CD4-positive, alpha-beta T cell treated with Interleukin-17A for 4 hours (primary cell): ENCODE measurements around the gene GPC1.
A peak's percentile ranks its signal among the peaks of the same experiment; 100 is the strongest.

ENCODE experiments used
- DNase-seq: peaks from one replicate; pipeline ENCODE4 v3.0.0-alpha.2; 2020; ENCODE audit warnings: mixed read lengths

The GPC1 gene

GRCh38 chr2:240443891-240444301, 8.4 kb downstream of the GPC1 start:
- DNase-seq = no peak

- DNase-seq = no peak
These were observed 9.0 kb downstream of the GPC1 start for GRCh38 chr2:240444464-240444863.

DNA sequence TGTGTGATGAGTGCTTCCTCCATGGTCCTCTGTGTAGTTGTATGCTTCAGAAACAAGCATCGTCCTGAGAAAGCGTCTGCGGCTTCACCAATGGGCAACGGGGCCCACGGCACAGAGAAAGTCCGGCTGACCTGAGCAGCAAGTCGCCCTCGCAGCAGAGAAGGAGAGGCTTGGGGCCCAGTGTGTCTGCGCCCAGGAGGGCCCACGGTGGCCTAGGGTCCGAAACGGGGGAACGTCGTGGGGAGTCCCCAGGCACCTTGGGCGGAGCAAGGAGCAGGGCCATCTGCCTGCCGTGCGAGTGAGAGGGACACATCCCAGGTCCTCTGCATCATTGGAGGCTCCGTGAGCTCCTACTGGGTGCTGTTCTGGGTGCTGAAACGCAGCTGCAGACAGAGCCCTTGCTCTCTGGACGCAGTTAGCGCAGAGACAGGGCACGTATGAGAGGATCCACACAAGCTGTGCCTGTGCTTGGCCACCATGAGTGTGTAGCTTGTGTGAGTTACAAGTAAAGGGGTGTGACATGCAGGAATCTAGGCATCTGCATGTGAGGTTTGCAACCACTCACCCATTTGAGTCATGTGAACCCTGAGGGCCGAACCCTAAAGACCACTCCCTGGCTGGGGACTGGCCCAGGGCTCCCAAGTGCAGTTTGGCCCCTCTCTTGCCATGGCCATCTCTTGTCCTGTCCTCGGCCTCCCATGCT, 10.6 kb downstream of the GPC1 start:
- no peak for DNase-seq

- DNase-seq = no peak
These were observed 11.3 kb downstream of the GPC1 start for GRCh38 chr2:240446664-240447175.

DNA sequence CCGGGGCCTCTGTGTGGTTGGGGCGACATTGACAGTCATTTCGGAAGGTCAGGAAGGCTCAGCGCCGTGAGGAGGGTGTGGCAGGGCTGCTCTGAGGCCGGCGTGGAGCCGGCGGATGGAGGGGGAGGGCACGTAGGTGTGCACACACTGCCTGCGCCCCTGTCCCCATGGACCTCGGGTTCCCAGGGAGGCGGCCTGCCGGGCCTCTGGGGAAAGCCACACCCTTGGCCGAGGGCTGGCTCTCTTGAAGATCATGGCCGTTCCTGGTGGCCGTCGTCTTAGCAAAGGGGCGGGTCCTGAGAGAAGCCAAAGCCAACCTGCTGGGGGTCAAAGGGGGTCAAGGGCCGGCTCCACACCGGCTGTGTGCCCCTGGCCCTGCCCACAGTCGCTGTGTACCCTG, 11.9 kb downstream of the GPC1 start:
- DNase-seq = no peak

- DNase-seq = no peak
These were observed 12.5 kb downstream of the GPC1 start for GRCh38 chr2:240447934-240448333.

GRCh38 chr2:240448387-240449274, 13.2 kb downstream of the GPC1 start:
- DNase-seq = no peak

GRCh38 chr2:240449764-240450531, 14.5 kb downstream of the GPC1 start:
- DNase-seq = no peak

- DNase-seq = no peak
These were observed 15.2 kb downstream of the GPC1 start for GRCh38 chr2:240450532-240451107.

GRCh38 chr2:240451108-240451611, 15.7 kb downstream of the GPC1 start:
- DNase-seq = no peak

GRCh38 chr2:240451791-240452461, 16.5 kb downstream of the GPC1 start:
- no peak for DNase-seq

DNA sequence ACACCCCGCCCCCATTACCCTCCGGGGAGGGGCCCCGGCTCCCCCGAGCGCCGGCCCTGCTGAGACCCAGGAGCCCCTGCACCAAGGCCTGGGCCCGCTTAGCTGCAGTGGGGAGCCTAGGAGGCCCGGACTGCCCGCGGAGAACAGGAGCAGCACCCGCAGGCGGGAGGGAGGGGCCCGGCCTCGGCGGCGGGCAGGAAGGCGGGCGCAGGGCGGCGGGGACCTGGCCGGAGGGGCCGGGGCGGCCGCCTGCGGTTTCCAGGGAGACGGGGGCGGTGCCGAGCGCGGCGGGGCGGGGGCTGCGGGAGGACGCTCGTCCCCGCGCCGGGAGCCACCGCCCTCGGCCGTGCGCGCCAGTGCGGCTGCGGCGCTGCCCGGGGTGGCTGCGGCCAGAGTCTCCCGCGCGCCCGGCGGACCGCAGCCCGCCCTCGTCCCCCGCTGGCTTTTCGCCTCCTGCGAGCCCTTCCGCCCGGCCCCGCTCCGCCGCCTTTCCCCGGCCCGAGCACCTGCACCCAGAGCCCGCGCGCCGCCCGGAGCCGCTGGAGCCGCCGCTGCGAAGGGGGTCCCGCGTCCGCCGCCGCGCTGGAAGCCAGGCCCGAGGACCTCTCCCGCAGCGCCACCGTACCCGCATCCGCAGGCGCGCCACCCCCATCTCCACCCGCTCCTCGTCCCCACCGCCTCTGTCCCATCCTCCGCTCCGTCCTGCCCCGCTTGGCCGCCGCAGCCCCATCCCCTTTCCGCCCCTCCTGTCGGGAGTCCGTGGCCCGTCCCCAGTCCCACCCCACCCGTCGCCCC, 17.2 kb downstream of the GPC1 start:
- DNase-seq = peak; percentile 24

DNA sequence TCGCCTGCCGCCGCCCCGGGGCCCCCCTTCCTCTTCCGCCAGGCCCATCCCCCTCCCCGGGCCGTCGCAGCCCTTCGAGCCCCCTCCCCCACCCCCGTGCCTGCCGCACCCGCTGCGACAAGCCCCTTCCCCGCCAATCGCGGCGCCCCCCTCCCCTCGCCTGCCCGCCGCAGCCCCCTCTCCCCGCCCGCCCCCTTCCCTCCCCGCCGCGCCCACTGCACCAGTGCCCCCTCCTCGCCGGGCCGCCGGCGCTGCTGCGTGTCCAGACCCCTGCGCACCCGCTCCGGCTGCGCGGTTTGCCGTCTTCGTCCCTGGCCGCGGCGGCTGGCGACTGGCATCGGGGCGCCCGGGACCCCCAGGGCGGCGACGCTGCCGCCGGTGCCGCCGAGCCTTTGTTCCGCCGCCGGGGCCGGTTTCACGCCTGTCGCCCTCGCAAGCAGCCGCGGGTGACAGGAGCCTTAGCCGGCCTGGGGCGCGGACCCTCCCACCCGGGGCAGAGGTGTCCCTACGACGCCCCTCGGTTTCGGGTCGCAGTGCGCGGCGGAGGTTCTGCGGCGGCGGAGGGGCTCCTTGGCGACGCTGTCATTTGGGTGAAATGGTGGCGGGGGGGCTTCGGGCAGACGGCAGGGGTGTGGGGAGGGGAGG, 18.1 kb downstream of the GPC1 start:
- DNase-seq = no peak

DNA sequence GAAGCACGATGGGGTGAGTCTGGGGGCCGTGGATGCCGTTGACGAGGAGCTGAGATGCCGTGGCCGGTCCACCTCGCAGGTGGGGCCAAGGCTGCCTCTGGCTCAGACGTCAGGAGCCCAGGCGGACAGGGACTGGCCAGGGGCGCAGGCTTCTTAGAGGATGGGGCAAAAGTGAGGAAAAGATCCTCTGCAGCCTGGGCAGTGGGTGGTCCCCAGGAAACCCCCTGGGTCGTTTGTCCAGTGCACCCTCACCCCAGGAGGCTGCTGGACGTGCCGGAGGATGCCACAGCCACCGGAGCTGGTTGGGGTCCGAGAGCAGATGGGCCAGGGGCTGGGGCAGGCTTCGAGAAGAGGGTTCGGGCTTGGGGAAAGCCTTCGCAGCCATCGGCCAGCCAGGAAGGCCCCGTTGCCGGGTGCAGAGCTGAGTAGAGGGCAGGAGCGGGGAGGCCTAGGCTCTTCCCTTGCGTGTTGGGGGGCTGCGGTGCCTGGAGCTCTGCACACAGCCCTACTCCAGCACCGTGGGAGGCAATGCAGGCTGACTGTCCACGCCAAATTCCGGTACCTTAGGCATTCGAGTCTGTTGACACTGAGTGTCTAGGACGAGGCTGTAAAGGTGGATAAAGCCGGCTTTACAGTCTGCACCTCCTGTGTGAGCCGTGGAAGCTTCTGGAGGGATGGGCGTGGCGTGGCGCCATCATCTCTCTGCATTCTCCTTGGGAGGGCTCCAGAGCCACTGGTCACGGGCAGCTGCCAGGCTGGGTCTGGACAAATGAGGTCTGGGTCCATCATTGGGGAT, 18.8 kb downstream of the GPC1 start:
- no peak for DNase-seq

- no peak for DNase-seq
These were observed 19.8 kb downstream of the GPC1 start for GRCh38 chr2:240455272-240455646.

DNA sequence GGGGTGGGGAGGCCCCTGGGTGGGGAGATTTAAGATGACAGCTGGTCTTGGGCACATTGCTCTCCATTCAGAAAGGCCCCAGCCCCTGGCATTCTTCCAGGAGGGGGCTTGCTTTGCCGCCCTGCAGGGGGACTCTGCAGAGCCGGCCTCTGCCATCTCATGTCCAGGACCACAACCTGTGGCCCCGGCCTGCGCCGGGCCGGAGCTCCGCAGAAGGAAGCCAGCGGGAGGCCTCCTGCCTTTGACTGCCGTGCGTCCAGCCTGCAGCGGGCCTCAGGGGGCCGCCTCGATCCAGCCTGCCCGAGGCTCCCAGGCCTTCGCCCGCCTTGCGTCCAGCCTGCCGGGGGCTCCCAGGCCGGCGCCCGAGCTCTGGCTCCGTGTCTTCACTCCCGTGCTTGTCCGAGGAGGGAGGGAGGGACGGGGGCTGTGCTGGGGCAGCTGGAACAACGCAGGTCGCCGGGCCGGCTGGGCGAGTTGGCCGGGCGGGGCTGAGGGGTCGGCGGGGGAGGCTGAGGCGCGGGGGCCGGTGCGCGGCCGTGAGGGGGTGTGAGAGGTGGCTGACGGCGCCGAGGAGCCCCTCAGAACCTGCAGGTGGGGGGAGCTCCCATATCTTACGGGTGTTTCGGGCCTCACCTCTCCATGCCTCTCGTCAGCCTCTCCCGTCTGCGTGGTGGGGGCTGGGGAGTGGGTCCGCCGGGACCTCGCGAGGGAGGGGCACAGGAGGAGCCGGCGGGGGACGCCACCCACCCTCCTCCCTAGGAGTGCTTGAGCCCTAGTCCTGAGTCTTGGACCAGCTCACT, 20.4 kb downstream of the GPC1 start:
- DNase-seq = no peak

DNA sequence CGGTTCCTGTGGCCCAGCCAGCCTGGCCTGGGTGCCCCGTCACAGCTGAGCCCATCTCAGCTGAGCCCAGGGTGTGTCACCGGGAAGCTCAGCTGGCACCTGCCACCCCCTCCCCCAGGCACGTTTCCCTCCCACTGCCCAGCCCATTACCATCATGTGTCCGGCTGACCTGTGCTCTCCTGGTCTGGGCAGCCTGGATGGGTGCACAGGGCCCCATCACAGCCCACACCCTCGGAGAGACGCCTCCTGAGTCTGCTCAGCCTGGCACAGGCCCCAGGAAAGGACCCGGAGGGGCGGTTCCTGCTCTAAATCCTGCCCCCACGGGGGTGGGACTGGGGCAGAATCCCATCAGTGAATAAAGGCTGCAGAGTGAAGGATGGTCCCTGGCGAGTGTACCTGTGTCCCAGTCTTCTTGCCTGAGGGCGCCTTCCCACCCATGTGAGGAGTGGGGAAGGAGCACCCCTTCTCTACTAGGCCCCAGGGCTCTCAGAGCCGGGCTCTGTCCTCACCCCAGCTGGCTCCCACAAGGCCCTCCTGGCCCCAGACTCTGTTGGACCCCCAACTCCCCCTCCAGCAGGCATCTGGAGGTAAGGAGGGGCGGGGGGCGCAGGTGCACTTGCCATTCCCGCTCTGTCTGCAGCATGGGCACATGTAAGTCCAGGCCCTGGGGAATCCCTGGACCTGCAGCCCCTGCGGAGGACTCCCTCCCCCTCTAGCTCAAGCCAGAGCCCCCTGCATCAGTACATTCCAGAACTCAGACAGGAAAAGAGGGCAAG, 21.2 kb downstream of the GPC1 start:
- DNase-seq = no peak
